ENCODE data around the gene GRID1.

- TF ChIP-seq CTCF (IDR thresholded peaks at IDR 0.05) (no peak), POLR2A (IDR thresholded peaks at IDR 0.05) (no peak)
Measured at GRCh38 chr10:86300931-86301830, 65.4 kb downstream of the GRID1 start.

Data from lower leg skin (tissue), 3 donors.